ENCODE measurements around the gene ERC2.

- TF ChIP-seq USF1 (IDR thresholded peaks at IDR 0.05), result no peak
- TF ChIP-seq REST (IDR thresholded peaks at IDR 0.05; ENCODE audit: low read depth), result no peak
- TF ChIP-seq YY1 (IDR thresholded peaks at IDR 0.05; ENCODE audit: low read depth), result no peak
- TF ChIP-seq CREB1 (IDR thresholded peaks at IDR 0.05; ENCODE audit: low read depth), result no peak
- no peak for TF ChIP-seq RAD21 (IDR thresholded peaks at IDR 0.05; ENCODE audit: low read depth)
- no peak for TF ChIP-seq MAX (IDR thresholded peaks at IDR 0.05)
- TF ChIP-seq ZBTB7A (IDR thresholded peaks at IDR 0.05; ENCODE audit: low read depth), result no peak
- TF ChIP-seq TCF12 (IDR thresholded peaks at IDR 0.05; ENCODE audit: low read depth), result no peak
- TF ChIP-seq CEBPB (IDR thresholded peaks at IDR 0.05), result no peak
- no peak for TF ChIP-seq NFIC (IDR thresholded peaks at IDR 0.05)
- no peak for TF ChIP-seq EGR1 (IDR thresholded peaks at IDR 0.05)
- no peak for TF ChIP-seq FOXM1 (IDR thresholded peaks at IDR 0.05; ENCODE audit: borderline replicate concordance, low read depth)
- no peak for TF ChIP-seq EP300 (IDR thresholded peaks at IDR 0.05; ENCODE audit: borderline replicate concordance)
Observed at GRCh38 chr3:55750525-55750924, 717.7 kb downstream of the ERC2 start.

Data from Ishikawa (cell line).